GM21786 (cell line): ENCODE data around the gene GMPS.
"Not testable (repeated sequence)": the region's sequence is repeated elsewhere in the genome, so short reads cannot be mapped to it uniquely, and the experiment has no call there.

ENCODE experiments used
- ATAC-seq: cut with Tn5 transposase; IDR thresholded peaks from one replicate; pipeline ENCODE4 v1.9.1; 2021; ENCODE audit not compliant: unreplicated experiment

The GMPS gene

DNA sequence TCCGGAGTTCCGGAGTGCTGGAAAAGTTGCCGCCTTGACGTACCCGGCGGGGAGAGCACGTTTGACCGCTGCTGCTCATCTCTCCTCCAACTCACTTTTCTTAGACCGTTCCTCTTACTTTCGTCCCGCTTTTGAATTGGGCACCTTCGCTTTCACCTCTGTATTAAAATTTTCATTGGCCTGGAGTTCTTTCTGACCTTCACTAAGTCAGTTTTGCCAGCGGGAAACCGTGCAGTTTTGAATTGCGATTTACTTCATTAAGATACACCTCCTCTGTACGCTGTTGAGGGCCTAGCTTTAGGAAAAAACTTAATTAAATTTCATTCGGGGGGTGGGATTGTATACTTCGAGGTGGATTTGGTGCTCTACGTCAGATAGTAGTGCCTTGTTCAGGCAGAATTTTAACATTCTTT lies 1.3 kb downstream of the GMPS start:
- ATAC-seq: peak; percentile 7

- no peak for ATAC-seq
These were observed 2.6 kb downstream of the GMPS start for GRCh38 chr3:155872904-155873646.

DNA sequence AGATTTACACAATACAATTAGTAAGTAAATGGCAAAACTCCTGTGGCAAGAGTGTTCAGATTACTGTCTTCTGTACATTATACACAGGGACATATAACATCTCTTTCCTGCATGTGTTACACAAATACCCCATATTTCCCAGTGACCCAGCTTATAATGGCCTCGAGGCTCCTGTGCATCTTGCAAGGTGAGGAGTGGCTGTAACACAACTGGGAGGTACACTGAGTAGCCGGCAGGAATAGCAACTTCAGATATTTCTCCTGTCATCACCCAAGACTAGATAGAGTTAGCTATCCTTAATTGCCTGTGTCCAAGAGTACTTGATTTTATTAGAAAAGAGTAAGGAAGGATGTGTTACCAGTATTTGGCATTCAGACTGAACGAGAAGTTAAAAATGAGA lies 5.6 kb downstream of the GMPS start:
- ATAC-seq: no peak

- no peak for ATAC-seq
These were observed 6.1 kb downstream of the GMPS start for GRCh38 chr3:155876503-155876902.

DNA sequence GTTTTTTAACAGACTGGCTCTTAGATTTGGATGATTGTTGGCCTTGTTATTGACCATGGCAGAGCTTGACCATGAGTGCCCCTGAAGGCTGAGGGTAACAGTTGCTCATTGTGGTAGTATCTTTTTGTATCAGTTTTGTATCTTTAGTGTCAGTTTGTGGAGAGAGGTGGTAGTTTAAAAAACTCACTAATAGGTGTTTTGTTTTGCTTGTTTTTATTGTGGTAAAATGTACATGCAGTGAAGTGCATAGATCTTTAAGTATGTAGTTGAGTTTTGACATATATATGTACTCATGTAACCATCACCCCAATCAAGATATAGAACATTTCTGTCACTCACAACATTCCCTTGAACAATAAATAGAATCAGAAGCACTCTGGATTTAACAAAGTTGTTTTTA lies 9.8 kb downstream of the GMPS start:
- ATAC-seq: peak; percentile 35

GRCh38 chr3:155884292-155884691 lies 13.8 kb downstream of the GMPS start:
- ATAC-seq: no peak

GRCh38 chr3:155885292-155885691 lies 14.8 kb downstream of the GMPS start:
- no peak for ATAC-seq

GRCh38 chr3:155886348-155886747 lies 15.9 kb downstream of the GMPS start:
- not testable (repeated sequence) for ATAC-seq

DNA sequence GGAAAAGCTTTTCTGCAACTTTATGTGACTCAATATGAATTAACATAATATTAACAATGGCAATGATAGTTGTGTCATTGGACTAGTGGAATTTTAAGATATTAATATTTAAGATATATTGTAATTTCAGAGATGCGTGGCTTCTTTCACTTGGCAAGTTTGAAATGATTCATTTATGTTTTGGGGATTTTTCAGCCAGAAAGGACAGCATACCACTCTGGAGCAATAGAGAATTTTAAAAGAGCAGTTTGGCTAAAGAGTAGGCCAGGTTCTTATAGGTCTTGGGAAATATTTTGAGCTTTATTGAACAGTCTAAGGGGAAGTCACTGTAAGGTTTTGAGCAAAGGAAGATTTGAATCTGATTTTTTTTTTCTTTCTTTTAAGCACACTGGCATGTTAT lies 16.5 kb downstream of the GMPS start:
- no peak for ATAC-seq

GRCh38 chr3:155889212-155889611 lies 18.8 kb downstream of the GMPS start:
- no peak for ATAC-seq

DNA sequence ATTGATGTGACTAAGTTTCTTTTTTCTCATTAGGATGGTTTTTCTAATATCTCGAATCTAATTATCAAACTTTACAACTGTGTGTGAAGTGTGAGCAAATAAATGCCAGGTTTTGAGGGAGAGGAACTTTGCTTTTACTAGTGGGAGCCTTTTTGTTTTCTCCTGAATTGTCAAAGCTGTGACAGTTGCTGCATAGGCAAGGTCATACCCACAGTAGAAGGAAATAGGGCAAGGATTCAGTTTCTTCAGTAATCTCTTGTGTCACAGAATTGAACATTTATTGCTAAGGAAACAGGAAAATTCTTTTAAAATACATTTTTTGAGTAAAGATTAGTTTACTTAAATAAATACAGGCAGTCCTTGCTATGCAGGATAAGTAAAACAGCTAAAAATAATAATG lies 19.5 kb downstream of the GMPS start:
- no peak for ATAC-seq

DNA sequence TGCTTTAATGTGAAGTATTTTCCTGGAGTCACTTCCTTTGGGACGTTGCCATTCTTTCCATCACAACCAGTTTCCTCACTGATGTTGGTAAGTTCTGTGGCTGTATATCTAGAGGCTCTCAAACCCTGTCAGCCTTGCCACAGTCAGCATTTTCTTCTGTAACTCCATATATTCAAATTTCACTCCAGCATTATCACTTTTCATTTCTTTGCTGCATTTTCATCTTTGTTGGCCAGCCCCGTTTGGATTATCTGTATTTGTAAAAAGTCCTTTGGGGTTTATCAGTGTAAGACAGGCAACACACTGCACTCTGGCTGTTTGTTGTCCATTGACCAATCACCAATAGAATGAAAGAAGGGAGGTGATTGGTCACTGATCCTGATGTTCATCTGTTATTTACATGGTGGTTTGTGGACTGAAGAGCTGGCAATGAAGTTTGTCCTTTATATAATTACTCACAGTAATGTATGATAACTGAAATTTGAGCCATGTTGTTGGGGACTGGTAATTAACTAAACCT lies 20.3 kb downstream of the GMPS start:
- ATAC-seq: no peak

GRCh38 chr3:155891321-155891720 lies 20.9 kb downstream of the GMPS start:
- no peak for ATAC-seq

DNA sequence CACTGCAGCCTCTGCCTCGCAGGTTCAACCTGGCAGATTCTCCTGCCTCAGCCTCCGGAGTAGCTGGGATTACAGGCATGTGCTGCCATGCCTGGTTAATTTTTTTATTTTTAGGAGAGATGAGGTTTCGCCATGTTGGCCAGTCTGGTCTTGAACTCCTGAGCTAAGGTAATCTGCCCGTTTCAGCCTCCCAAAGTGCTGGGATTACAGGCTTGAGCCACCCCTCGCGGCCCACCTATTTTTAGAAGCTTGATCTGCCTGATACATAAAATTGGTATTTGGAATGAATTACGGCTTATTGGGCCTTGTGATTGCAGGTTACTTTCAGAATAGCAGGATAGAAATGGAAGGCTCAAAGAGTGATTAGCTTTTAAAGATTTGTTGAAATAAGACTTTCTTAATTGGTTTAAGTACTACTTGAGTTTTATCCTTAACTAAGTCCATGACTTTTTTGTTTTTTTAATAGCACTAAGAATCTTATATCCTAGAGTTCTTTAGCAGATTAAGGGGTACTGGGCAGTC lies 25.0 kb downstream of the GMPS start:
- no peak for ATAC-seq

GRCh38 chr3:155906900-155907299 lies 36.5 kb downstream of the GMPS start:
- no peak for ATAC-seq

DNA sequence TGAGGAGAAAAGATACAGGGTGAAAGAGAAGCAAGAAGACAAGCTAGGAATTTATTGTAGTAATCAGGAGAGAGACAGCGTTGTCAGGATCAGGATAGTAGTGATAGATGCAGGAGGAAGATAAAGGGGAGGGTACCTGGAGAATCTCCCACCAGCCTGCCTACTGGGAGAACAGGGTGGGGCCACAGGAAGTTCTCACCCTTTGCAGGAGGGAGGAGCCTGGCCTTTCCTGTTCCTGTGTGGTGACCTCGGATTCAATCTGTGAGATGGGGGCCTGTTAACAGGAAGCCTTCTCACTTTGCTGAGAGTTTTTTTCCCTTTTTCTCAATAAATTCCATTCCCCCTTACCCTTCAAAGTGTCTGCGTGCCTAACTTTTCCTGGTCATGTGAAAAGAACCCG lies 37.6 kb downstream of the GMPS start:
- no peak for ATAC-seq

- no peak for ATAC-seq
These were observed 38.2 kb downstream of the GMPS start for GRCh38 chr3:155908605-155909004.

GRCh38 chr3:155912090-155912489 lies 41.6 kb downstream of the GMPS start:
- ATAC-seq: no peak

GRCh38 chr3:155912579-155913190 lies 42.2 kb downstream of the GMPS start:
- no peak for ATAC-seq

- ATAC-seq: no peak
These were observed 47.3 kb downstream of the GMPS start for GRCh38 chr3:155917781-155918180.

GRCh38 chr3:155919728-155920127 lies 49.3 kb downstream of the GMPS start:
- ATAC-seq: no peak

DNA sequence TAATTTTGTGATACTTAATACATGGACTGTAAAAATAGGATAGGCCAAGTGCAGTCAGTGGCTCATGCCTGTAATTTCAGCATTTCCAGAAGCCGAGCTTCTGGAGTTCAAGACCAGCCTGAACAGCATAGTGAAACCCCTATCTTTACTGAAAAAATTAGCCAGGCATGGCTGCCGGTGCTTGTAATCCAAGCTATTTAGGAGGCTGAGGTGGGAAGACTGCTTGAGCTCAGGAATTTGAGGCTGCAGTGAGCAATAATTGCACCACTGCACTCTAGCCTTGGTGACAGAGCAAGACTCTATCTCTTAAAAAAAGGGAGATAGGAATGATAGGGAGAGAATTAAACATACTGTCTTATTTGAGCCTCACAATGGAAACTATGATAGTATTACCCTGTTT lies 51.0 kb downstream of the GMPS start:
- ATAC-seq: no peak
